Measurements from ENCODE around the gene EPHA10.

DNA sequence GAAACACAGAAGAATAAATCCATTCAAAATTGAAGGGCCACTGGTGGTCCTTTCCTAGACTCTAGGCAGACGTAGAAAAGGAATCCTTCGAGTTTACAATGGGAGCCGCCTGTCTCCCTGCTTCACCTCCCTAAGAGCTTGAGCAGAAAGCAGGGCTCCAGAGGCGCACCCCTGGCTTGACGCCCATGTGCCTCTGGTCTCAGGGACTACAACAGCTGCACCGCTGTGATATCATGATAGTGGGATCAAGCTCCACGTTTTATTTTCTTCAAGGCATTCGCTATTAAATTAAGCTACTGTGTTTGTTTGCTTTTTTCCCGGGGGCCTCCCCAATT lies 42.3 kb upstream of the EPHA10 start:
- TF ChIP-seq EZH2 (IDR thresholded peaks at IDR 0.05; ENCODE audit: insufficient read depth, poor library complexity, severe bottlenecking) (no peak), EZH2phosphoT487 (IDR thresholded peaks at IDR 0.05; ENCODE audit: insufficient read depth, low read depth) (no peak)
